H9 (cell line): ENCODE measurements around the gene DDX1. TPM values are rescaled to one million over a fixed set of nuclear protein-coding genes. Genes with fewer than 3 reads are reported as not detected.

Source experiments
- DNase-seq: peaks from one replicate; pipeline ENCODE4 v3.0.0-alpha.2; 2017
- H2AFZ ChIP-seq: one replicate; pipeline ENCODE4 v1.6.1; 2013; ENCODE audit warnings: mild to moderate bottlenecking, low read length, control low read depth, moderate library complexity
- H2AK5ac ChIP-seq: 2 replicates; pipeline ENCODE4 v1.6.1; 2013; ENCODE audit warnings: low read length, control low read depth, mixed read lengths; ENCODE audit not compliant: insufficient read length
- H2BK120ac ChIP-seq: one replicate; pipeline ENCODE4 v1.6.1; 2013; ENCODE audit warnings: low read depth, mild to moderate bottlenecking, low read length, control low read depth, inconsistent platforms; ENCODE audit not compliant: poor library complexity, severe bottlenecking
- H2BK12ac ChIP-seq: 2 replicates; pipeline ENCODE4 v1.6.1; 2013; ENCODE audit warnings: low read length, control low read depth, mixed read lengths, low read depth; ENCODE audit not compliant: insufficient read length
- H2BK15ac ChIP-seq: 2 replicates; pipeline ENCODE4 v1.6.1; 2013; ENCODE audit warnings: low read depth, low read length, control low read depth
- H2BK20ac ChIP-seq: one replicate; pipeline ENCODE4 v1.6.1; 2013; ENCODE audit warnings: low read depth, mild to moderate bottlenecking, low read length, control low read depth, inconsistent platforms; ENCODE audit not compliant: poor library complexity, severe bottlenecking
- H2BK5ac ChIP-seq: 2 replicates; pipeline ENCODE4 v1.6.1; 2013; ENCODE audit warnings: low read length, control low read depth, mixed read lengths; ENCODE audit not compliant: insufficient read length
- H3K14ac ChIP-seq: 2 replicates; pipeline ENCODE4 v1.6.1; 2013; ENCODE audit warnings: low read length, control low read depth; ENCODE audit not compliant: insufficient read depth
- H3K18ac ChIP-seq: 2 replicates; pipeline ENCODE4 v1.6.1; 2013; ENCODE audit warnings: low read depth, mild to moderate bottlenecking, mixed read lengths, low read length, control low read depth; ENCODE audit not compliant: insufficient read length
- H3K23ac ChIP-seq: 2 replicates; pipeline ENCODE4 v1.6.1; 2013; ENCODE audit warnings: low read length, control low read depth, mixed read lengths, low read depth; ENCODE audit not compliant: insufficient read length
- H3K23me2 ChIP-seq: 2 replicates; pipeline ENCODE4 v1.6.1; 2013; ENCODE audit warnings: low read depth, mild to moderate bottlenecking, mixed read lengths, low read length, control low read depth; ENCODE audit not compliant: insufficient read length, poor library complexity, severe bottlenecking
- H3K27ac ChIP-seq: 2 replicates; pipeline ENCODE4 v1.5.1; 2013; ENCODE audit warnings: low read length, control low read depth, mixed read lengths, low read depth; ENCODE audit not compliant: insufficient read length
- H3K27me3 ChIP-seq: 2 replicates; pipeline ENCODE4 v1.6.1; 2013; ENCODE audit warnings: low read length, control low read depth, inconsistent platforms; ENCODE audit not compliant: insufficient read depth
- H3K4ac ChIP-seq: 2 replicates; pipeline ENCODE4 v1.6.1; 2013; ENCODE audit warnings: low read depth, mild to moderate bottlenecking, control low read depth, inconsistent platforms, low read length, moderate library complexity
- H3K4me1 ChIP-seq: 2 replicates; pipeline ENCODE4 v1.6.1; 2013; ENCODE audit warnings: low read length, control low read depth, inconsistent platforms; ENCODE audit not compliant: insufficient read depth
- H3K4me2 ChIP-seq: 2 replicates; pipeline ENCODE4 v1.6.1; 2013; ENCODE audit warnings: low read length, control low read depth, mixed read lengths; ENCODE audit not compliant: insufficient read length, insufficient read depth
- H3K56ac ChIP-seq: 2 replicates; pipeline ENCODE4 v1.6.1; 2013; ENCODE audit warnings: low read depth, mild to moderate bottlenecking, mixed read lengths, low read length, control low read depth; ENCODE audit not compliant: insufficient read length
- H3K79me1 ChIP-seq: 2 replicates; pipeline ENCODE4 v1.6.1; 2013; ENCODE audit warnings: low read depth, mild to moderate bottlenecking, moderate library complexity, low read length, control low read depth, inconsistent platforms; ENCODE audit not compliant: insufficient read depth, poor library complexity, severe bottlenecking
- H3K79me2 ChIP-seq: 2 replicates; pipeline ENCODE4 v1.6.1; 2013; ENCODE audit warnings: low read length, control low read depth, inconsistent platforms; ENCODE audit not compliant: insufficient read depth
- H3K9ac ChIP-seq: 2 replicates; pipeline ENCODE4 v1.6.1; 2013; ENCODE audit warnings: low read length, control low read depth, mixed read lengths; ENCODE audit not compliant: insufficient read length; ENCODE audit errors: extremely low read depth
- H3K9me3 ChIP-seq: one replicate; pipeline ENCODE4 v1.6.1; 2013; ENCODE audit warnings: low read depth, low read length, inconsistent platforms; ENCODE audit not compliant: control insufficient read depth
- H3T11ph ChIP-seq: one replicate; pipeline ENCODE4 v1.6.1; 2013; ENCODE audit warnings: mild to moderate bottlenecking, low read length, control low read depth, inconsistent platforms
- H4K20me1 ChIP-seq: one replicate; pipeline ENCODE4 v1.6.1; 2013; ENCODE audit not compliant: control insufficient read depth, insufficient read length, insufficient read depth
- H4K5ac ChIP-seq: 2 replicates; pipeline ENCODE4 v1.6.1; 2013; ENCODE audit warnings: low read depth, mild to moderate bottlenecking, mixed read lengths, low read length, control low read depth; ENCODE audit not compliant: insufficient read length
- H4K8ac ChIP-seq: replicated peaks from 2 replicates; pipeline ENCODE4 v1.6.1; 2013; ENCODE audit warnings: low read length, control low read depth, mixed read lengths, low read depth; ENCODE audit not compliant: insufficient read length
- H4K91ac ChIP-seq: 2 replicates; pipeline ENCODE4 v1.6.1; 2013; ENCODE audit warnings: low read depth, mild to moderate bottlenecking, moderate library complexity, mixed read lengths, low read length, control low read depth; ENCODE audit not compliant: insufficient read length
- H3K27ac Mint-ChIP-seq, 3 experiments: 2 replicates in 2 of 3; 3 replicates in 1 of 3; pipeline ENCODE4 v1.8.0; 2020 to 2021; ENCODE audit warnings: mixed read lengths in 3 of 3, mild to moderate bottlenecking in 1 of 3, moderate library complexity in 1 of 3
- H3K27me3 Mint-ChIP-seq: 2 replicates; pipeline ENCODE4 v1.8.0; 2021; ENCODE audit warnings: low read depth, mild to moderate bottlenecking, moderate library complexity, mixed read lengths
- H3K36me3 Mint-ChIP-seq, 3 experiments: 2 replicates in 2 of 3; 3 replicates in 1 of 3; pipeline ENCODE4 v1.8.0; 2020 to 2021; ENCODE audit warnings: low read depth in 3 of 3, mixed read lengths in 3 of 3; ENCODE audit not compliant: insufficient read depth in 1 of 3
- H3K4me1 Mint-ChIP-seq, 2 experiments: 2 replicates each; pipeline ENCODE4 v1.8.0; 2020; ENCODE audit warnings: mixed read lengths in 2 of 2
- H3K4me3 Mint-ChIP-seq, 2 experiments: 2 replicates in 1 of 2; 3 replicates in 1 of 2; pipeline ENCODE4 v1.8.0; 2020 to 2021; ENCODE audit warnings: mild to moderate bottlenecking in 2 of 2, mixed read lengths in 2 of 2, moderate library complexity in 1 of 2
- H3K9me3 Mint-ChIP-seq, 2 experiments: 2 replicates in 1 of 2; 3 replicates in 1 of 2; pipeline ENCODE4 v1.8.0; 2020; ENCODE audit warnings: mild to moderate bottlenecking in 2 of 2, mixed read lengths in 2 of 2, moderate library complexity in 1 of 2
- WGBS: extraction: QIAGEN DNeasy Blood & Tissue Kit; methylation state at CpG from one replicate; pipeline ENCODE4 v1.1.7; 2013; ENCODE audit warnings: missing lambda C conversion rate, low lambda C conversion rate, mixed read lengths; ENCODE audit not compliant: insufficient read length; ENCODE audit errors: extremely low coverage; 5-methylcytosine and 5-hydroxymethylcytosine counted together
- total RNA-seq: library from RNA; stranded (reverse); gene quantifications from 2 replicates; pipeline ENCODE4 v1.2.1, GENCODE V29; 2021
- TF ChIP-seq, protein P1 (sequence below): fragments of 200-600 bp; sonication (generic); conservative IDR thresholded peaks from 3 replicates; pipeline ENCODE4 v1.8.0; 2021; ENCODE audit warnings: antibody characterized with exemption, mild to moderate bottlenecking

Gene DDX1
- total RNA-seq, 1 experiment from 2014 or later, result 120 TPM

DNA sequence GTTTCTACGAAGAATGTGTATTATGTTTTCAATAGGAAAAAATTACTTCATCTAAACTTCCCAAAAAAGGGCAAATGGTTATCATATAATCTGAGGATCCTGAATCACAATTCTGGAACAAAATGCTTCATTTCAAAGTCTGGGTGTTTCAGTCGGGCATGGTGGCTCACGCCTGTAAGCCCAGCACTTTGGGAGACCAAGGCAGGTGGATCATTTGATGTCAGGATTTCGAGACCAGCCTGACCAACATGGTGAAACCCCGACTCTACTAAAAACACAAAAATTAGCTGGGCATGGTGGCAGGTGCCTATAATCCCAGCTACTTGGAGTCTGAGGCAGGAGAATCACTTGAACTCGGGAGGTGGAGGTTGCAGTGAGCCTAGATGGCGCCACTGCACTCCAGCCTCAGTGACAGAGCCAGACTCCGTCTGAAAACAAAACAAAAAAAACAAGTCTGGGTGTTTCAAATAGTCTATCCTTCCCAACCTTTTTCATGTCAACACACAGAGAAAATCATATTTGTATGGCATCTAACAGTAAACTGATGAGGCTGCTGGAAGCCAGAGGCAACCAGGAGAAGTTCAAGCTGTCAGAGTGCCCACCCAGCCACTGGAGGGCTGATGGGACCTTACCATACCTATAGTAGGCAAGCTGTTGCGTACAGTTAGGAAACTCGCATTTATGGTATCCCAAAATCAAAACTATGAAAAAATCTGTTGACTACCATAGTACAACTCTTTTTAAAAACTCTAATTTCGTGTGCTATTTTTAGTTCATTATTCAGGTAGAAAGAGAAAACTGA lies 45.2 kb upstream of the DDX1 start:
- H3K9me3 Mint-ChIP-seq, result no peaks in the 10 kb centered on the region
- H3K4me2 ChIP-seq, result no peak overlapping the region
- TF ChIP-seq, protein P1, sequence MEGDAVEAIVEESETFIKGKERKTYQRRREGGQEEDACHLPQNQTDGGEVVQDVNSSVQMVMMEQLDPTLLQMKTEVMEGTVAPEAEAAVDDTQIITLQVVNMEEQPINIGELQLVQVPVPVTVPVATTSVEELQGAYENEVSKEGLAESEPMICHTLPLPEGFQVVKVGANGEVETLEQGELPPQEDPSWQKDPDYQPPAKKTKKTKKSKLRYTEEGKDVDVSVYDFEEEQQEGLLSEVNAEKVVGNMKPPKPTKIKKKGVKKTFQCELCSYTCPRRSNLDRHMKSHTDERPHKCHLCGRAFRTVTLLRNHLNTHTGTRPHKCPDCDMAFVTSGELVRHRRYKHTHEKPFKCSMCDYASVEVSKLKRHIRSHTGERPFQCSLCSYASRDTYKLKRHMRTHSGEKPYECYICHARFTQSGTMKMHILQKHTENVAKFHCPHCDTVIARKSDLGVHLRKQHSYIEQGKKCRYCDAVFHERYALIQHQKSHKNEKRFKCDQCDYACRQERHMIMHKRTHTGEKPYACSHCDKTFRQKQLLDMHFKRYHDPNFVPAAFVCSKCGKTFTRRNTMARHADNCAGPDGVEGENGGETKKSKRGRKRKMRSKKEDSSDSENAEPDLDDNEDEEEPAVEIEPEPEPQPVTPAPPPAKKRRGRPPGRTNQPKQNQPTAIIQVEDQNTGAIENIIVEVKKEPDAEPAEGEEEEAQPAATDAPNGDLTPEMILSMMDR, result peak; percentile 71
- H2BK12ac ChIP-seq, result no peak overlapping the region
- no peaks in the 10 kb centered on the region; a peak in 1 of 4 replicates for H3K4me1 Mint-ChIP-seq
- DNase-seq, result no peak
- H3K27ac ChIP-seq, result no peak overlapping the region
- H3K27me3 Mint-ChIP-seq, result no peaks in the 10 kb centered on the region
- no peak overlapping the region for H2BK120ac ChIP-seq
- no peak overlapping the region for H2BK15ac ChIP-seq
- H3K23ac ChIP-seq, result no peak overlapping the region
- H3K4me3 Mint-ChIP-seq, result no peak overlapping the region
- no peak overlapping the region for H3T11ph ChIP-seq
- no peak overlapping the region for H3K56ac ChIP-seq
- H4K91ac ChIP-seq, result no peak overlapping the region
- H3K4ac ChIP-seq, result no peak overlapping the region
- no peak overlapping the region for H2AK5ac ChIP-seq
- no peaks in the 10 kb centered on the region for H3K23me2 ChIP-seq
- no peak overlapping the region for H2BK20ac ChIP-seq
- no peak overlapping the region for H4K5ac ChIP-seq
- H3K4me1 ChIP-seq, result no peaks in the 10 kb centered on the region
- no peak overlapping the region for H3K14ac ChIP-seq
- no peak overlapping the region for H2BK5ac ChIP-seq
- no peak overlapping the region for H3K27ac Mint-ChIP-seq
- no peak overlapping the region for H3K9ac ChIP-seq
- H4K8ac ChIP-seq, result no peak overlapping the region
- no CpG with 5 or more reads among the region's 11 CpGs for WGBS
- no peaks in the 10 kb centered on the region for H3K9me3 ChIP-seq
- H3K18ac ChIP-seq, result no peak overlapping the region
- H4K20me1 ChIP-seq, result no peaks in the 10 kb centered on the region
- no peaks in the 10 kb centered on the region for H3K79me1 ChIP-seq
- peaks cover 3 to 9% (median 4%) of the 10 kb centered on the region in 3 experiments; a peak in 6 of 7 replicates for H3K36me3 Mint-ChIP-seq
- H2AFZ ChIP-seq, result no peak overlapping the region
- no peaks in the 10 kb centered on the region for H3K27me3 ChIP-seq
- no peaks in the 10 kb centered on the region for H3K79me2 ChIP-seq
